Naive B cell (primary cell): Measurements from ENCODE around the gene CKAP4. TPM values are rescaled to one million over a fixed set of nuclear protein-coding genes. Genes with fewer than 3 reads are reported as not detected.
"Not testable (repeated sequence)": the region's sequence is repeated elsewhere in the genome, so short reads cannot be mapped to it uniquely, and the experiment has no call there.

ENCODE experiments used
- ATAC-seq, 2 donors: fragments of 150-1000 bp; cut with Tn5 transposase; 2 replicates each; pipeline ENCODE4 v1.10.0; 2021; ENCODE audit warnings: low read depth in 2 of 2, mild to moderate bottlenecking in 2 of 2, moderate library complexity in 2 of 2
- DNase-seq: peaks from one replicate; pipeline ENCODE4 v3.0.0; 2022
- H3K27ac Mint-ChIP-seq, 6 donors: one replicate each; pipeline ENCODE4 v1.8.0; 2020 to 2022; ENCODE audit warnings: mild to moderate bottlenecking in 6 of 6, mixed read lengths in 6 of 6, moderate library complexity in 5 of 6, inconsistent platforms in 2 of 6
- H3K27me3 Mint-ChIP-seq, 3 donors: one replicate each; pipeline ENCODE4 v1.8.0; 2021 to 2022; ENCODE audit warnings: mixed read lengths in 3 of 3, mild to moderate bottlenecking in 1 of 3
- H3K36me3 Mint-ChIP-seq, 2 donors: one replicate each; pipeline ENCODE4 v1.8.0; 2020 to 2022; ENCODE audit warnings: mixed read lengths in 2 of 2, inconsistent platforms in 1 of 2, mild to moderate bottlenecking in 1 of 2
- H3K4me1 Mint-ChIP-seq, 3 donors: one replicate each; pipeline ENCODE4 v1.8.0; 2020 to 2022; ENCODE audit warnings: mixed read lengths in 3 of 3, inconsistent platforms in 1 of 3, mild to moderate bottlenecking in 1 of 3, moderate library complexity in 1 of 3
- H3K4me3 Mint-ChIP-seq, 8 donors: one replicate each; pipeline ENCODE4 v1.8.0; 2020 to 2022; ENCODE audit warnings: mild to moderate bottlenecking in 8 of 8, mixed read lengths in 8 of 8, moderate library complexity in 8 of 8, inconsistent platforms in 2 of 8
- H3K9me3 Mint-ChIP-seq, 7 donors: one replicate each; pipeline ENCODE4 v1.8.0; 2020 to 2022; ENCODE audit warnings: mixed read lengths in 7 of 7, mild to moderate bottlenecking in 5 of 7, inconsistent platforms in 2 of 7, moderate library complexity in 1 of 7
- polyA plus RNA-seq, 6 donors: library from polyadenylated mRNA; unstranded; fragments of 300-500 nt; fragmentation: Illumina TruSeq; gene quantifications; one replicate each; pipeline ENCODE4 v1.2.3, GENCODE V29; 2021; ENCODE audit warnings: low read depth in 6 of 6

Gene CKAP4
- 10 to 100 TPM in 1 of 6 donors, 1 to 10 TPM in 5; 3.1 to 11.1 (median 3.7) TPM for polyA plus RNA-seq

GRCh38 chr12:106247674-106248311 is at the start of gene CKAP4:
Gene CKAP4 (minus strand): TSS chr12:106248020. CDS start chr12:106247851, 169 bp downstream.
- Mint-ChIP-seq H3K27me3 (peaks cover 8 to 20% (median 16%) of the 10 kb centered on the region in 3 donors), H3K4me3 (peak within 1 kb of the TSS; percentile 28 to 97 (median 88)), H3K4me1 (peaks cover 16 to 29% (median 16%) of the 10 kb centered on the region in 3 donors), H3K9me3 (no peaks in the 10 kb centered on the region), H3K36me3 (no peaks in the 10 kb centered on the region), H3K27ac (peak within 1 kb of the TSS; percentile 78 to 94 (median 86))
- ATAC-seq, result peak; percentile 58 to 61
- DNase-seq, result peak; percentile 64

- H3K36me3 Mint-ChIP-seq, result no peaks in the 10 kb centered on the region
- ATAC-seq (no peak), DNase-seq (no peak)
- no peaks in the 10 kb centered on the region for H3K9me3 Mint-ChIP-seq
- peaks cover 0 to 8% (median 0%) of the 10 kb centered on the region in 3 donors for H3K27me3 Mint-ChIP-seq
- no peak overlapping the region for H3K4me3 Mint-ChIP-seq
- H3K4me1 Mint-ChIP-seq, result peaks cover 14 to 18% (median 18%) of the 10 kb centered on the region in 3 donors
- H3K27ac Mint-ChIP-seq, result no peak overlapping the region
These were observed 49.3 kb upstream of the CKAP4 start for GRCh38 chr12:106297075-106297474.

- H3K4me1 Mint-ChIP-seq, result peaks cover 7 to 13% (median 12%) of the 10 kb centered on the region in 3 donors
- no peak overlapping the region for H3K4me3 Mint-ChIP-seq
- H3K27me3 Mint-ChIP-seq, result peaks cover 5 to 13% (median 7%) of the 10 kb centered on the region in 3 donors
- DNase-seq (no peak), ATAC-seq (no peak)
- H3K36me3 Mint-ChIP-seq, result no peaks in the 10 kb centered on the region
- no peaks in the 10 kb centered on the region for H3K9me3 Mint-ChIP-seq
- H3K27ac Mint-ChIP-seq, result peak overlapping the region in 1 of 6 donors; percentile 54
These were observed 48.5 kb upstream of the CKAP4 start for GRCh38 chr12:106296179-106296877.

- Mint-ChIP-seq H3K4me3 (no peak overlapping the region), H3K9me3 (no peaks in the 10 kb centered on the region), H3K4me1 (peaks cover 0 to under 1% (median 0%) of the 10 kb centered on the region in 3 donors), H3K27me3 (peaks cover 5 to 14% (median 12%) of the 10 kb centered on the region in 3 donors), H3K27ac (no peak overlapping the region), H3K36me3 (no peaks in the 10 kb centered on the region)
- ATAC-seq (no peak), DNase-seq (no peak)
These were observed 44.5 kb upstream of the CKAP4 start for GRCh38 chr12:106292339-106292738.

- ATAC-seq, result no peak
- Mint-ChIP-seq H3K4me3 (no peak overlapping the region), H3K27ac (no peak overlapping the region), H3K27me3 (peaks cover 5 to 16% (median 14%) of the 10 kb centered on the region in 3 donors), H3K9me3 (no peaks in the 10 kb centered on the region), H3K36me3 (no peaks in the 10 kb centered on the region), H3K4me1 (peaks cover 0 to under 1% (median 0%) of the 10 kb centered on the region in 3 donors)
- no peak for DNase-seq
These were observed 43.5 kb upstream of the CKAP4 start for GRCh38 chr12:106291342-106291741.

- peaks cover 9 to 23% (median 18%) of the 10 kb centered on the region in 3 donors for H3K27me3 Mint-ChIP-seq
- no peak overlapping the region for H3K27ac Mint-ChIP-seq
- H3K4me1 Mint-ChIP-seq, result peaks cover 0 to 7% (median 4%) of the 10 kb centered on the region in 3 donors
- no peaks in the 10 kb centered on the region for H3K36me3 Mint-ChIP-seq
- DNase-seq, result no peak
- no peaks in the 10 kb centered on the region for H3K9me3 Mint-ChIP-seq
- no peak for ATAC-seq
- no peak overlapping the region for H3K4me3 Mint-ChIP-seq
These were observed 42.8 kb upstream of the CKAP4 start for GRCh38 chr12:106290666-106291065.

GRCh38 chr12:106289196-106289681 is 41.4 kb upstream of the CKAP4 start:
- H3K36me3 Mint-ChIP-seq, result no peaks in the 10 kb centered on the region
- H3K4me3 Mint-ChIP-seq, result no peak overlapping the region
- DNase-seq, result no peak
- H3K27ac Mint-ChIP-seq, result no peak overlapping the region
- peaks cover 23 to 36% (median 24%) of the 10 kb centered on the region in 3 donors for H3K27me3 Mint-ChIP-seq
- ATAC-seq, result no peak
- H3K9me3 Mint-ChIP-seq, result no peaks in the 10 kb centered on the region
- H3K4me1 Mint-ChIP-seq, result peaks cover 0 to 14% (median 7%) of the 10 kb centered on the region in 3 donors

GRCh38 chr12:106288494-106289195 is 40.8 kb upstream of the CKAP4 start:
- no peak overlapping the region for H3K27ac Mint-ChIP-seq
- no peak overlapping the region for H3K4me3 Mint-ChIP-seq
- no peaks in the 10 kb centered on the region for H3K9me3 Mint-ChIP-seq
- no peak for ATAC-seq
- DNase-seq, result no peak
- H3K27me3 Mint-ChIP-seq, result peaks cover 29 to 38% (median 30%) of the 10 kb centered on the region in 3 donors
- peaks cover 0 to 14% (median 7%) of the 10 kb centered on the region in 3 donors for H3K4me1 Mint-ChIP-seq
- no peaks in the 10 kb centered on the region for H3K36me3 Mint-ChIP-seq

- H3K36me3 Mint-ChIP-seq, result no peaks in the 10 kb centered on the region
- H3K4me1 Mint-ChIP-seq, result peaks cover 0 to 14% (median 7%) of the 10 kb centered on the region in 3 donors
- H3K4me3 Mint-ChIP-seq, result no peak overlapping the region
- ATAC-seq (no peak), DNase-seq (no peak)
- peak overlapping the region in 1 of 6 donors; percentile 17 for H3K27ac Mint-ChIP-seq
- H3K9me3 Mint-ChIP-seq, result peaks cover 0 to 2% (median 0%) of the 10 kb centered on the region in 7 donors
- peaks cover 33 to 40% (median 36%) of the 10 kb centered on the region in 3 donors for H3K27me3 Mint-ChIP-seq
These were observed 40.3 kb upstream of the CKAP4 start for GRCh38 chr12:106288101-106288493.

- ATAC-seq (no peak), DNase-seq (no peak)
- Mint-ChIP-seq H3K36me3 (peaks cover 2 to 4% of the 10 kb centered on the region in 2 donors), H3K27ac (no peak overlapping the region), H3K4me1 (peaks cover 0 to 16% (median 8%) of the 10 kb centered on the region in 3 donors), H3K4me3 (no peak overlapping the region), H3K9me3 (peaks cover under 1 to 9% (median 3%) of the 10 kb centered on the region in 7 donors), H3K27me3 (peaks cover 40 to 44% (median 43%) of the 10 kb centered on the region in 3 donors)
These were observed 39.5 kb upstream of the CKAP4 start for GRCh38 chr12:106287364-106287763.

- not testable (repeated sequence) for DNase-seq, ATAC-seq, H3K4me3 Mint-ChIP-seq
- peaks cover 4 to 11% of the 10 kb centered on the region in 2 donors for H3K36me3 Mint-ChIP-seq
- H3K4me1 Mint-ChIP-seq, result peaks cover 0 to 18% (median 10%) of the 10 kb centered on the region in 3 donors
- H3K27me3 Mint-ChIP-seq, result peaks cover 42 to 45% (median 43%) of the 10 kb centered on the region in 3 donors
- peaks cover 5 to 16% (median 10%) of the 10 kb centered on the region in 7 donors for H3K9me3 Mint-ChIP-seq
- H3K27ac Mint-ChIP-seq, result peak overlapping the region in 1 of 6 donors; percentile 66
These were observed 38.8 kb upstream of the CKAP4 start for GRCh38 chr12:106286576-106287162.

GRCh38 chr12:106285982-106286381 is 38.2 kb upstream of the CKAP4 start:
- H3K4me3 Mint-ChIP-seq, result no peak overlapping the region
- DNase-seq (no peak), ATAC-seq (peak; percentile 79 to 89)
- H3K4me1 Mint-ChIP-seq, result peaks cover 0 to 18% (median 10%) of the 10 kb centered on the region in 3 donors
- peaks cover 5 to 23% (median 13%) of the 10 kb centered on the region in 7 donors for H3K9me3 Mint-ChIP-seq
- H3K27ac Mint-ChIP-seq, result peak overlapping the region in 1 of 6 donors; percentile 22
- peaks cover 37 to 41% (median 38%) of the 10 kb centered on the region in 3 donors for H3K27me3 Mint-ChIP-seq
- H3K36me3 Mint-ChIP-seq, result peaks cover 4 to 15% of the 10 kb centered on the region in 2 donors
